Keratinocyte (primary cell): ENCODE data around the gene C11orf24. TPM values are rescaled to one million over a fixed set of nuclear protein-coding genes. Genes with fewer than 3 reads are reported as not detected.

Source experiments
- DNase-seq: peaks from one replicate; pipeline ENCODE4 v3.0.0-alpha.2; 2011; ENCODE audit warnings: low read depth, missing footprints, low spot score
- FAIRE-seq: peaks from 2 replicates; lab custom pipeline; 2011; peaks lifted over from hg19 to GRCh38; lab: Jason Lieb, UNC
- H2AFZ ChIP-seq: 2 replicates; pipeline ENCODE4 v1.6.0; 2012; ENCODE audit warnings: low read length, control low read depth, inconsistent platforms; ENCODE audit not compliant: control insufficient read depth
- H3K27ac ChIP-seq: 2 replicates; pipeline ENCODE4 v1.5.1; 2011; ENCODE audit warnings: low read length; ENCODE audit not compliant: control insufficient read depth, insufficient read depth
- H3K27me3 ChIP-seq: 3 replicates; pipeline ENCODE4 v1.6.0; 2011; ENCODE audit warnings: low read length; ENCODE audit not compliant: control insufficient read depth, insufficient read depth; ENCODE audit errors: extremely low read depth
- H3K36me3 ChIP-seq, 2 experiments: 2 replicates in 1 of 2; 3 replicates in 1 of 2; pipeline ENCODE4 v1.5.1; 2011; ENCODE audit warnings: low read length in 2 of 2, mild to moderate bottlenecking in 1 of 2; ENCODE audit not compliant: control insufficient read depth in 2 of 2, insufficient read depth in 2 of 2; ENCODE audit errors: extremely low read depth in 1 of 2
- H3K4me1 ChIP-seq: 3 replicates; pipeline ENCODE4 v1.5.1; 2011; ENCODE audit warnings: low read length; ENCODE audit not compliant: control insufficient read depth, insufficient read depth; ENCODE audit errors: extremely low read depth
- H3K4me2 ChIP-seq: 3 replicates; pipeline ENCODE4 v1.6.0; 2011; ENCODE audit warnings: low read depth, low read length; ENCODE audit not compliant: control insufficient read depth, insufficient read depth; ENCODE audit errors: extremely low read depth
- H3K4me3 ChIP-seq, 3 experiments: fragments of 200-600 bp in 1 of 3; sonication (generic) in 1 of 3; 2 replicates in 2 of 3; 3 replicates in 1 of 3; pipeline ENCODE4 v1.5.1; 2011 to 2016; ENCODE audit warnings: low read length in 3 of 3, mild to moderate bottlenecking in 3 of 3, control low read depth in 2 of 3, inconsistent platforms in 1 of 3, low read depth in 1 of 3, mixed read lengths in 1 of 3, mixed run types in 1 of 3, moderate library complexity in 1 of 3; ENCODE audit not compliant: control insufficient read depth in 2 of 3, insufficient read depth in 2 of 3; ENCODE audit errors: extremely low read depth in 1 of 3
- H3K79me2 ChIP-seq: 2 replicates; pipeline ENCODE4 v1.6.0; 2012; ENCODE audit warnings: low read length; ENCODE audit not compliant: control insufficient read depth, insufficient read depth
- H3K9ac ChIP-seq: 3 replicates; pipeline ENCODE4 v1.6.0; 2011; ENCODE audit warnings: low read length; ENCODE audit not compliant: control insufficient read depth, insufficient read depth; ENCODE audit errors: extremely low read depth
- H3K9me1 ChIP-seq: 3 replicates; pipeline ENCODE4 v1.6.0; 2011; ENCODE audit warnings: low read length; ENCODE audit not compliant: control insufficient read depth, insufficient read depth; ENCODE audit errors: extremely low read depth
- H3K9me3 ChIP-seq: 2 replicates; pipeline ENCODE4 v1.5.1; 2012; ENCODE audit warnings: low read depth, low read length; ENCODE audit not compliant: control insufficient read depth
- H4K20me1 ChIP-seq: 3 replicates; pipeline ENCODE4 v1.6.0; 2011; ENCODE audit warnings: low read length; ENCODE audit not compliant: control insufficient read depth, insufficient read depth; ENCODE audit errors: extremely low read depth
- CTCF ChIP-seq, 3 experiments: IDR thresholded peaks in 1 of 3; conservative IDR thresholded peaks in 1 of 3; optimal IDR thresholded peaks in 1 of 3; 2 replicates in 2 of 3; 3 replicates in 1 of 3; pipeline versions ENCODE3 to v1.5.1; 2011; ENCODE audit warnings: low read length in 3 of 3, mild to moderate bottlenecking in 3 of 3, moderate library complexity in 2 of 3, control low read depth in 1 of 3, inconsistent platforms in 1 of 3; ENCODE audit not compliant: insufficient read depth in 2 of 3; ENCODE audit errors: extremely low read depth in 1 of 3
- EZH2 ChIP-seq: IDR thresholded peaks from one replicate; pipeline ENCODE4 v1.6.1; 2012; ENCODE audit warnings: inconsistent platforms, mild to moderate bottlenecking, low read length, moderate library complexity
- dilution Hi-C: fragments of 300-500 bp; cut with MboI; formaldehyde crosslinking; loops from one replicate; pipeline ENCODE4 v1.7.0; 2020; ENCODE audit warnings: low sequenced_read_pairs; ENCODE audit not compliant: extremely low pct_ligation_motif_present
- polyA plus RNA-seq, 5 experiments: library from polyadenylated mRNA; depleted of rRNA in 3 of 5; stranded (reverse) in 3 of 5; stranded (forward) in 1 of 5; unstranded in 1 of 5; fragments of >200 nt; gene quantifications; 1 replicate in 1 of 5; 2 replicates in 3 of 5; 3 replicates in 1 of 5; pipeline versions ENCODE4 v1.2.1 to v1.2.3, GENCODE V29; 2011 to 2012; ENCODE audit warnings: missing spikeins in 2 of 5, low read depth in 1 of 5, low replicate concordance in 1 of 5

C11orf24 gene
- polyA plus RNA-seq, 1 donor (not counting 4 experiments of a cell fraction or from before 2014, with no cell fraction given): 28.4 TPM

- Histone ChIP-seq H4K20me1 (no peaks in the 10 kb centered on the region), H3K4me2 (no peak overlapping the region), H3K79me2 (peaks cover 27% of the 10 kb centered on the region), H3K9ac (no peak overlapping the region), H3K36me3 (peaks cover 43 to 48% of the 10 kb centered on the region in 2 experiments), H3K27me3 (no peaks in the 10 kb centered on the region), H3K4me1 (peaks cover 17% of the 10 kb centered on the region), H3K9me1 (peaks cover 4% of the 10 kb centered on the region), H3K9me3 (no peaks in the 10 kb centered on the region), H3K27ac (no peak overlapping the region), H3K4me3 (no peak overlapping the region), H2AFZ (no peak overlapping the region)
- TF ChIP-seq EZH2: no peak
- no peak for TF ChIP-seq CTCF (optimal IDR thresholded peaks at IDR 0.05 in 1 of 3, IDR thresholded peaks at IDR 0.05 in 1 of 3, conservative IDR thresholded peaks at IDR 0.05 in 1 of 3; ENCODE audit: extremely low read depth in 1 of 3, insufficient read depth in 2 of 3, low read length in 3 of 3)
- no peak for FAIRE-seq
- DNase-seq: no peak
- dilution Hi-C loops: no loop called here
These were observed 5.5 kb downstream of the C11orf24 start for GRCh38 chr11:68266121-68266891.

- Histone ChIP-seq H3K4me1 (peaks cover 7% of the 10 kb centered on the region), H3K36me3 (peaks cover 43 to 55% of the 10 kb centered on the region in 2 experiments), H3K9me1 (peaks cover 4% of the 10 kb centered on the region), H4K20me1 (no peaks in the 10 kb centered on the region), H3K79me2 (peaks cover 13% of the 10 kb centered on the region), H3K9me3 (no peaks in the 10 kb centered on the region), H2AFZ (no peak overlapping the region), H3K27me3 (no peaks in the 10 kb centered on the region), H3K4me3 (no peak overlapping the region), H3K4me2 (no peak overlapping the region), H3K27ac (no peak overlapping the region), H3K9ac (no peak overlapping the region)
- TF ChIP-seq EZH2 (no peak), CTCF (optimal IDR thresholded peaks at IDR 0.05 in 1 of 3, IDR thresholded peaks at IDR 0.05 in 1 of 3, conservative IDR thresholded peaks at IDR 0.05 in 1 of 3; ENCODE audit: extremely low read depth in 1 of 3, insufficient read depth in 2 of 3, low read length in 3 of 3) (no peak)
- no peak for FAIRE-seq
- dilution Hi-C loops: no loop called here
- DNase-seq: no peak
These were observed 6.8 kb downstream of the C11orf24 start for GRCh38 chr11:68264741-68265540.
